HFF-Myc (cell line): Measurements from ENCODE around the gene MMRN2.

Experiments used
- DNase-seq: peaks from one replicate; pipeline ENCODE4 v3.0.0-alpha.2; 2011; ENCODE audit warnings: low read depth; ENCODE audit errors: extremely low read depth
- H3K4me3 ChIP-seq: replicated peaks from 2 replicates; pipeline ENCODE4 v1.5.1; 2011; ENCODE audit warnings: low read depth, mild to moderate bottlenecking, control low read depth, low read length
- TF ChIP-seq, protein P1 (sequence below): IDR thresholded peaks from 2 replicates; pipeline ENCODE4 v1.5.1; 2012; ENCODE audit warnings: mild to moderate bottlenecking, low read depth, low read length, control low read depth; ENCODE audit errors: missing control alignments

Gene MMRN2

DNA sequence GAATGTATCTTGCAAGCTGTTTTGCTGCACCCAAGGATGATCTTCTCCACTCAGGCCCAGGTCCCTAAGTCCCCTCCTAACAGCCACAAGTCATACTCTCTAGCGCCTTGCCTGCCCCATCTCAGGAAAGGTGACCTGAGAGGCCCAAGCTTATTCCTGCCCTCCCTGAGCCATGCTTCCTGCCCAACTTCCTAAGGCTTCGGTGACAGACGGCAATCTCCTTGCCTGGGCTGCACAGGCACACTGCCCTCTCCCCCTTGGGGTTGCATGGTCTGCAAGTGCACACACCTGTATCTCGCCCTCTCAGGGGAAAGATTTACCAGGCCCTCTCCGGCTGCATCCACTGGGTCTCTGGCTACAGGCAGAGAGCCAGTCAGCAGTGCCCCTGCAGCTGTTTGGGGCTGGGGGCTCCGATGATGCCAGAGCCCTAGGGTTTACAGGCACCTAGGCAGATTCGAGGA lies 10.1 kb upstream of the MMRN2 start:
- no peak for DNase-seq
- TF ChIP-seq, protein P1, sequence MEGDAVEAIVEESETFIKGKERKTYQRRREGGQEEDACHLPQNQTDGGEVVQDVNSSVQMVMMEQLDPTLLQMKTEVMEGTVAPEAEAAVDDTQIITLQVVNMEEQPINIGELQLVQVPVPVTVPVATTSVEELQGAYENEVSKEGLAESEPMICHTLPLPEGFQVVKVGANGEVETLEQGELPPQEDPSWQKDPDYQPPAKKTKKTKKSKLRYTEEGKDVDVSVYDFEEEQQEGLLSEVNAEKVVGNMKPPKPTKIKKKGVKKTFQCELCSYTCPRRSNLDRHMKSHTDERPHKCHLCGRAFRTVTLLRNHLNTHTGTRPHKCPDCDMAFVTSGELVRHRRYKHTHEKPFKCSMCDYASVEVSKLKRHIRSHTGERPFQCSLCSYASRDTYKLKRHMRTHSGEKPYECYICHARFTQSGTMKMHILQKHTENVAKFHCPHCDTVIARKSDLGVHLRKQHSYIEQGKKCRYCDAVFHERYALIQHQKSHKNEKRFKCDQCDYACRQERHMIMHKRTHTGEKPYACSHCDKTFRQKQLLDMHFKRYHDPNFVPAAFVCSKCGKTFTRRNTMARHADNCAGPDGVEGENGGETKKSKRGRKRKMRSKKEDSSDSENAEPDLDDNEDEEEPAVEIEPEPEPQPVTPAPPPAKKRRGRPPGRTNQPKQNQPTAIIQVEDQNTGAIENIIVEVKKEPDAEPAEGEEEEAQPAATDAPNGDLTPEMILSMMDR: no peak

DNA sequence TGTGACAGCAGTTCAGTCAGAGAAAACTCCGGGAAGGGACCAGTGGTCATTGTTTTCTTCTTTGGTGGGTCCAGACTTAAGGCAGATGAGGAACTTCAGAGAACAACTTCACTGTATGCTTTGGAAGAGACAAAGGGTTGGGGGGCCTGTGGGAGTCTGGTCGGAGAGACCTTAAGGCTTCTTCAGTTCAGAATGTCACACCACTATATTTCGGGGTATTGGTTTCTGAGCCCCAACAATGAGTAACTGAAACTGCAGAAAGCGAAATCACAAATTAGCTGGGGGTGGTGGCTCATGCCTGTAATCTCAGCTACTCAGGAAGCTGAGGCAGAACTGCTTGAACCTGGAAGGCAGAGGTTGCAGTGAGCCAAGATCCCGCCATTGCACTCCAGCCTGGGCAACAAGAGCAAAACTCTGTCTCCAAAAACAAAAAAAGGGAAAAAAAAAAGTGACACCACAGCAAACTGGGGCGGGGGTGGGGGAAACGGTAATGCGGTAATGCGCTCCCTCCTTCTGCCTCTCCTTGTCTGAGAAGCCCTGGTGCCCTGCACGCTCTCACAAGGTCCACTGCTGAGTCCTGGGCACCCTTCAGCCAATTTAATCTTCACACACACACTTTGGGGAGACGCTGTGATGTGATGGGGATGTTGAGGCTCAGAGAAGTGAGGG lies 8.7 kb upstream of the MMRN2 start:
- H3K4me3 ChIP-seq: no peak overlapping the region
- no peak for DNase-seq
- TF ChIP-seq, protein P1: no peak

More for the DNA sequence above, 10.1 kb upstream of the MMRN2 start:
- no peak overlapping the region for H3K4me3 ChIP-seq

DNA sequence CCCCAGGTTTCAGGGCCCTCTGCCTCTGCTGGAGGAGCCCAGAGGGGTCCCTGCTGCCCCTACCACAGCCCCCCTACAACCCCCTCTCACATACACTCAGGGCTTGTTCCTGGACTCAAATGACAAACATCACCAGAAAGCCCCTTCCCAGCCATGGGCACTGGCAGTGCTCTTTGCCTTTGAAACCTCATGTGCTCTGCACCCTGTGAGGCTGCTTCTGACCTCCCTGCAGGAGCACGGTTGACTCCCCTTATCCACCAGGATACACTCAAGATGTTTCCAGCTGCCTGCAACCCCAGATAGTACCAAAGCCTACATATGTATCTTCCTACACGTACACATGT lies 7.4 kb upstream of the MMRN2 start:
- TF ChIP-seq, protein P1: no peak
- no peak overlapping the region for H3K4me3 ChIP-seq
- DNase-seq: no peak

- TF ChIP-seq, protein P1: no peak
- no peak overlapping the region for H3K4me3 ChIP-seq
- no peak for DNase-seq
These were observed 6.8 kb upstream of the MMRN2 start for GRCh38 chr10:86964061-86964846.

GRCh38 chr10:86963341-86963919 lies 6.0 kb upstream of the MMRN2 start:
- TF ChIP-seq, protein P1: no peak
- no peak overlapping the region for H3K4me3 ChIP-seq
- DNase-seq: no peak

DNA sequence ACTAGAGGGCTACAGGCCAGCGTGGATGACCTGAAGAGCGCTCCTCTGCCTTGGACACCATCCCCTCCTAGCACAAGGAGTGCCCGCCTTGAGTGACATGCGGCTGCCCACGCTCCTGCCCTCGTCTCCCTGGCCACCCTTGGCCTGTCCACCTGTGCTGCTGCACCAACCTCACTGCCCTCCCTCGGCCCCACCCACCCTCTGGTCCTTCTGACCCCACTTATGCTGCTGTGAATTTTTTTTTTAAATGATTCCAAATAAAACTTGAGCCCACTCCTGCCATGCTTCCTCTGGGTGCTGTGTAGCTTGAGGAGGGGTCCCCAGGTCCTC lies 5.5 kb upstream of the MMRN2 start:
- no peak overlapping the region for H3K4me3 ChIP-seq
- DNase-seq: no peak
- TF ChIP-seq, protein P1: no peak
